ENCODE results near the gene CDC37.

Gene CDC37

DNA sequence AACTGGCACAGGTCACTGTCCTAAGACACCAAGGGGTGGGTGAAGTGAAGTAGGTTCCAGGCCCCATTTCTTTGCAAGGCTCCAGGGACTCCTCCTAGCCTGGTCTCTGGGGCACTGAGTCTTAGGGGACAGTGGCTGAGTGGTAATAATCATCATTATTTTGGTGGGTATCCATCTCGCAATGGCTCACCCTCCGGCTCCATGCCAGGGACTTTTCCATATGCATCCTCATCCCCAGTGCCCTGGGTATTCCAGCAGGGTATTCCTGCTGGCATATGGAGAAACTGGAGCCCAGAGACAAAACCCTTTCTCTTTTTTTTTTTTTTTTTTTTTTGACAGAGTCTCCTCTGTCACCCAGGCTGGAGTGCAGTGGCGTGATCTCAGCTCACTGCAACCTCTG, 19.5 kb upstream of the CDC37 start:
- H3K27ac ChIP-seq: no peak overlapping the region
- TF ChIP-seq, protein P1, sequence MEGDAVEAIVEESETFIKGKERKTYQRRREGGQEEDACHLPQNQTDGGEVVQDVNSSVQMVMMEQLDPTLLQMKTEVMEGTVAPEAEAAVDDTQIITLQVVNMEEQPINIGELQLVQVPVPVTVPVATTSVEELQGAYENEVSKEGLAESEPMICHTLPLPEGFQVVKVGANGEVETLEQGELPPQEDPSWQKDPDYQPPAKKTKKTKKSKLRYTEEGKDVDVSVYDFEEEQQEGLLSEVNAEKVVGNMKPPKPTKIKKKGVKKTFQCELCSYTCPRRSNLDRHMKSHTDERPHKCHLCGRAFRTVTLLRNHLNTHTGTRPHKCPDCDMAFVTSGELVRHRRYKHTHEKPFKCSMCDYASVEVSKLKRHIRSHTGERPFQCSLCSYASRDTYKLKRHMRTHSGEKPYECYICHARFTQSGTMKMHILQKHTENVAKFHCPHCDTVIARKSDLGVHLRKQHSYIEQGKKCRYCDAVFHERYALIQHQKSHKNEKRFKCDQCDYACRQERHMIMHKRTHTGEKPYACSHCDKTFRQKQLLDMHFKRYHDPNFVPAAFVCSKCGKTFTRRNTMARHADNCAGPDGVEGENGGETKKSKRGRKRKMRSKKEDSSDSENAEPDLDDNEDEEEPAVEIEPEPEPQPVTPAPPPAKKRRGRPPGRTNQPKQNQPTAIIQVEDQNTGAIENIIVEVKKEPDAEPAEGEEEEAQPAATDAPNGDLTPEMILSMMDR (conservative IDR thresholded peaks at IDR 0.05): no peak

- no peak overlapping the region for H3K27ac ChIP-seq
- TF ChIP-seq, protein P1 (conservative IDR thresholded peaks at IDR 0.05): no peak
Observed at GRCh38 chr19:10422046-10422461, 18.7 kb upstream of the CDC37 start.

DNA sequence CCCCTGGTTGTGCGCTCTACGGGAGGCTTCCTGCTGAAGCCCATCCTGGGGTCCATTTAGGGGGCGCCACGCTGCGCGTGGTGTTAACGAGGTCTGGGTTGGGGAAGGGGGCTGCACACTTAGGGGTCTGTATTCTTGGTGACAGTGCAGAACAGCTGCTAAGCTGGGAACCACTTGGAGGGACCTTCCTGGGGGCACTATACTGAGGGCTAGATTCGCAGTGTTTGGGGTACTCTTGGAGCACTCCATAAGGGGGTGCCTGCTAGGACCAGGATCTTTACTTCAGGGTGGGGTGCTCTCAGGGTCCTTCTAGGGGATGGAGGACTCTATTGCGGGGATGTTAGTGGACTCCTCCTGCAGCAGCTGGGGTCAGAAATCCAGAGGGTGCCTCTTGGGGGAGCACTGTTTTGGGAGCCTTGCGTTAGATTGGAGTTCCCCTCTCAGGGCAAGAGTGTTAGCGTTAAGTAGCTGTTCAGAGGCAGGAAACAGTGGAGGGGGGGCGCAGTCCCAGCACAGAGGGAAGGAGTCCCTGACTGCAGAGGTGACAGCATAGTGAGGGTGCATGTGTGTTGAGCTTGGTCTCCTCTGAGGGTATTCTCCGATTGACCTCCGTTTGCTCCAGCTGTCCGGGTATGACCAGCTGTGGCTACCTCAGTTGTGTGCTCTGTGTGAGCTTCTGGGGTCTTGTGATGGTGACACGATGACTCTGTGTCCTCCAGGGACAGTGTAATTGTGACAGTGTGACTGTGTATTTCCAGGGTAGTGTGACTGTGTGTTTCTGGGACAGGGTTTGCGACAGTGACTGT, 18.1 kb upstream of the CDC37 start:
- TF ChIP-seq, protein P1 (conservative IDR thresholded peaks at IDR 0.05): peak; percentile 26
- H3K27ac ChIP-seq: no peak overlapping the region

GRCh38 chr19:10420444-10421239, 17.3 kb upstream of the CDC37 start, which contains the start of gene PDE4A:
PDE4A (plus strand) TSS chr19:10420538; CDS start chr19:10420765, 227 bp downstream.
- H3K27ac ChIP-seq: peak within 1 kb of the TSS; percentile 11; the same call in 1 of the 2 replicates
- TF ChIP-seq, protein P1 (conservative IDR thresholded peaks at IDR 0.05): peak; percentile 69

DNA sequence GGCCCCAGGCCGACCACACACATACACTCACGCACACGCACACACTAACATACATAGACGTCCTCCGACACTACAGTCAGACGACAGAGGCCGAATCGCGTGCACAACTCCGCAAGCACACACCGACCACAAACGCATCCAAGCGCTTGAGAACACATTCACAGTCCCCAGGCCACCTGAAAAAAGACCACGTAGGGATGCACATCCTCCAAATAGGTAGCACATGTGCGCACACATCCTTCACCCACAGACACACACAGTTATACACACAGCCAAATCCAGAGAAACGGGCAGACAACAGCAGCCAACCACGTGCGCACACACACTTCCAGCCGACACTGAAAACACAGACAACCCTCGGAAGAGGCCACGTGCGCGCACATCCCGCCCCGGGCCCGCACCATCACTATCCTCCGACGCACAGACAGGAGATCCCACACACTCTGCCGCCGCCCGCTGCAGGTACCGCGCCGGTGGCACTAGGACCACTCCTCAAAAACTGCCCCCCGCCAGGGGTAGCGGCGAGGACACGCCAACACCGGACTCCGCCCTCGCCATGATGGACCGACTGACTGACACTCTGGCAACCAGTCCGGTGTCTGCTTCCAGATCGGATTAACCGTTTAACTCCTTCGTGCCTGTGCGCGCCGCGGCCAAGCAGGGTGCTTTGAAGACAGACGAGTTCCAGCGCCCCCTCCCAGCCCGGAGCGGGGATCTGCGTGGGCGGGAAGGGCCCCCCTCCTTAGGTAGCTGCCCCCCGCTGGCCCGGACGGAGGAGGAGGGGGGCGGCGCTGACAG, 16.5 kb upstream of the CDC37 start:
- TF ChIP-seq, protein P1 (conservative IDR thresholded peaks at IDR 0.05): no peak
- H3K27ac ChIP-seq: peak overlapping the region; percentile 11; the same call in 1 of the 2 replicates

DNA sequence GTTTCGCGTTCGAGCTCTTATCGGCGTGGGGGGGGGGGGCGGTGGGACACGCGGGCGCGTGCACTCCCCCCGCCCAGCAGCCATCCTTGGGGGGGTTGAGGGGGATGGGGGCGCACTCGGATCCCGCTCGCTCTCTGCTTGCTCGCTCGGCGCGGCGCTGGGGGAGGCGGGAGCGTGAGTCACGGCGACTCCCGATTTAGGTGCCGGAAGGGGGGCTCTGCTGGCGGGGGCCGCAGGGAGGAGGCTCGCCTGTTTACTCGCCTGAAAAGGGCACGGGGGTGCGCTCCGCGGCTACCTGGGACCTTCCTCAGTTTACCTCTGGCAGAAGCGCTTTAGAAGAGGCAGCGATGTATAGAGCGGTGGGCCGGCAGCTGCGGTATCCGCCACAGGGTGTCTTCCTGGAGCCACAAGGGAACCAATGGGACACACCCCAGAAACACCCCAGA, 15.9 kb upstream of the CDC37 start:
- H3K27ac ChIP-seq: no peak overlapping the region
- TF ChIP-seq, protein P1 (conservative IDR thresholded peaks at IDR 0.05): no peak

Measured in VCaP (cell line).